GM12892 (cell line): ENCODE results near the gene TMPO.

Experiments used
- POLR2A ChIP-seq: IDR thresholded peaks from 2 replicates; pipeline ENCODE4 v1.6.1; 2011; ENCODE audit warnings: low read depth, low read length, control low read depth
- TAF1 ChIP-seq: IDR thresholded peaks from 2 replicates; pipeline ENCODE4 v1.6.1; 2011; ENCODE audit warnings: low read depth, mild to moderate bottlenecking, control low read depth, low read length, borderline replicate concordance

- no peak for TF ChIP-seq POLR2A
- no peak for TF ChIP-seq TAF1
Observed at GRCh38 chr12:98469109-98469508, 46.3 kb upstream of the TMPO start.
